ENCODE measurements around the gene CRYZL1.

GRCh38 chr21:33663241-33663640 is 21.7 kb upstream of the CRYZL1 start:
- no peak for TF ChIP-seq EZH2phosphoT487 (IDR thresholded peaks at IDR 0.05; ENCODE audit: low read depth)
- TF ChIP-seq CTCF (IDR thresholded peaks at IDR 0.05; ENCODE audit: low read depth, low read length) = no peak

Data from OCI-LY3 (cell line).